Measurements from ENCODE around the gene MKNK1. TPM values are rescaled to one million over a fixed set of nuclear protein-coding genes. Genes with fewer than 3 reads are reported as not detected.

Gene MKNK1
- polyA plus RNA-seq, 1 of the 3 experiments (the other 2 are of a cell fraction) = 28.2 TPM

- 92% methylated on average over 3 of the region's 3 CpGs for WGBS (ENCODE audit: low lambda C conversion rate)
- H3K79me2 ChIP-seq (ENCODE audit: insufficient read depth) = no peaks in the 10 kb centered on the region; the same call in 1 of the 2 replicates
- peaks cover 8 to 29% of the 10 kb centered on the region in 2 experiments; a peak in 2 of 4 replicates for H3K4me1 ChIP-seq (ENCODE audit: control insufficient read depth in 1 of 2, insufficient read depth in 2 of 2, low read depth in 1 of 2, low read length in 1 of 2)
- H3K4me3 ChIP-seq (ENCODE audit: low read depth in 2 of 2, low read length in 1 of 2) = peak overlapping the region; percentile 69 to 78
- peak; percentile 32 for DNase-seq
- H3K9me2 ChIP-seq = no peaks in the 10 kb centered on the region
- POLR2A ChIA-PET = interaction anchor here (1.8 to 2.2 kb wide), 2 partner anchors 12 to 52 kb away, joined by 8 to 9 read pairs; partner anchors contain the start of genes ATPAF1 and MKNK1
- no peaks in the 10 kb centered on the region for H3K27me3 ChIP-seq (ENCODE audit: insufficient read depth)
- no peaks in the 10 kb centered on the region for H3K36me3 ChIP-seq (replicated peaks in 1 of 2; ENCODE audit: control insufficient read depth in 1 of 2, insufficient read depth in 2 of 2, low read length in 1 of 2)
- no peaks in the 10 kb centered on the region for H3K9me3 ChIP-seq
- H3F3A ChIP-seq (replicated peaks; ENCODE audit: insufficient read depth) = peaks cover 3% of the 10 kb centered on the region
- H2AFZ ChIP-seq (ENCODE audit: low read depth) = no peak overlapping the region
- no peaks in the 10 kb centered on the region for H4K20me1 ChIP-seq (ENCODE audit: insufficient read depth)
- peak overlapping the region; percentile 99 for H3K4me2 ChIP-seq
- TF ChIP-seq MAX (IDR thresholded peaks at IDR 0.05; ENCODE audit: low read depth) = no peak
- TF ChIP-seq TEAD4 (IDR thresholded peaks at IDR 0.05; ENCODE audit: borderline replicate concordance, insufficient read depth) = no peak
- no peak for TF ChIP-seq EP300 (IDR thresholded peaks at IDR 0.05; ENCODE audit: borderline replicate concordance in 1 of 2, low read depth in 1 of 2, low read length in 1 of 2)
- no peak for TF ChIP-seq SIN3A (IDR thresholded peaks at IDR 0.05; ENCODE audit: borderline replicate concordance, low read depth, low read length)
- no peak for TF ChIP-seq ZBTB33 (IDR thresholded peaks at IDR 0.05; ENCODE audit: borderline replicate concordance, low read depth)
- TF ChIP-seq NFIC (IDR thresholded peaks at IDR 0.05; ENCODE audit: borderline replicate concordance) = no peak
- no peak for TF ChIP-seq GATA2 (CRISPR knock-in tag; IDR thresholded peaks at IDR 0.05)
- no peak for TF ChIP-seq NRF1 (IDR thresholded peaks at IDR 0.05; ENCODE audit: low read depth, low read length)
- TF ChIP-seq CTCF (IDR thresholded peaks at IDR 0.05) = no peak
- TF ChIP-seq RFX5 (IDR thresholded peaks at IDR 0.05; ENCODE audit: low read length) = no peak
- no peak for TF ChIP-seq YY1 (IDR thresholded peaks at IDR 0.05; ENCODE audit: low read depth)
- no peak for TF ChIP-seq MEF2A (IDR thresholded peaks at IDR 0.05; ENCODE audit: borderline replicate concordance, low read depth)
- TF ChIP-seq REST (IDR thresholded peaks at IDR 0.05; ENCODE audit: low read depth, low read length) = no peak
- TF ChIP-seq RXRA (IDR thresholded peaks at IDR 0.05; ENCODE audit: borderline replicate concordance, low read depth) = no peak
- TF ChIP-seq GABPA (IDR thresholded peaks at IDR 0.05; ENCODE audit: low read depth) = no peak
- no peak for TF ChIP-seq IRF3 (IDR thresholded peaks at IDR 0.05; ENCODE audit: low read depth, low read length)
- TF ChIP-seq MXI1 (IDR thresholded peaks at IDR 0.05; ENCODE audit: low read depth, low read length) = no peak
- TF ChIP-seq EZH2phosphoT487 (IDR thresholded peaks at IDR 0.05; ENCODE audit: borderline replicate concordance, low read depth) = no peak
- no peak for TF ChIP-seq CHD2 (IDR thresholded peaks at IDR 0.05; ENCODE audit: low read length, partially characterized antibody)
- H3K27ac ChIP-seq (ENCODE audit: low read depth in 2 of 2, low read length in 1 of 2) = peak overlapping the region; percentile 71 to 77; a peak in 2 of 4 replicates
- H3K9ac ChIP-seq = peak overlapping the region; percentile 71
- CTCF ChIA-PET = interaction anchor here (1.0 to 4.9 kb wide), 2 partner anchors 12 to 60 kb away, joined by 3 to 36 read pairs; partner anchors contain the start of gene MKNK1
Measured at GRCh38 chr1:46615735-46616134, 11.7 kb upstream of the MKNK1 start.

Data from SK-N-SH (cell line).